PFSK-1 (cell line): Measurements from ENCODE around the gene SLC44A3.

Experiments
- FOXP2 ChIP-seq: optimal IDR thresholded peaks from 2 replicates; pipeline ENCODE3; 2011; ENCODE audit warnings: borderline replicate concordance, control low read depth, inconsistent platforms; ENCODE audit not compliant: insufficient read depth; ENCODE audit errors: extremely low read length, extremely low read depth
- POLR2AphosphoS5 ChIP-seq: IDR thresholded peaks from 2 replicates; pipeline ENCODE4 v1.6.1; 2012; ENCODE audit warnings: low read depth, mild to moderate bottlenecking, control low read depth, low read length, moderate library complexity
- SIN3A ChIP-seq: IDR thresholded peaks from 2 replicates; pipeline ENCODE4 v1.6.1; 2012; ENCODE audit warnings: mild to moderate bottlenecking, low read length, moderate library complexity, borderline replicate concordance; ENCODE audit not compliant: insufficient read depth
- TAF1 ChIP-seq: IDR thresholded peaks from 2 replicates; pipeline ENCODE4 v1.6.1; 2012; ENCODE audit warnings: low read length, control low read depth, borderline replicate concordance; ENCODE audit not compliant: insufficient read depth
- TF ChIP-seq, protein P1 (sequence below), 2 experiments: IDR thresholded peaks; 2 replicates each; pipeline versions ENCODE4 v1.6.1 to v1.8.0; 2011 to 2012; ENCODE audit warnings: low read depth in 2 of 2, low read length in 2 of 2, control low read depth in 1 of 2, inconsistent platforms in 1 of 2, mild to moderate bottlenecking in 1 of 2, moderate library complexity in 1 of 2; ENCODE audit not compliant: insufficient read depth in 1 of 2

SLC44A3 gene

GRCh38 chr1:94776474-94776873 lies 43.7 kb upstream of the SLC44A3 start:
- TF ChIP-seq POLR2AphosphoS5, result no peak
- TF ChIP-seq, protein P1, sequence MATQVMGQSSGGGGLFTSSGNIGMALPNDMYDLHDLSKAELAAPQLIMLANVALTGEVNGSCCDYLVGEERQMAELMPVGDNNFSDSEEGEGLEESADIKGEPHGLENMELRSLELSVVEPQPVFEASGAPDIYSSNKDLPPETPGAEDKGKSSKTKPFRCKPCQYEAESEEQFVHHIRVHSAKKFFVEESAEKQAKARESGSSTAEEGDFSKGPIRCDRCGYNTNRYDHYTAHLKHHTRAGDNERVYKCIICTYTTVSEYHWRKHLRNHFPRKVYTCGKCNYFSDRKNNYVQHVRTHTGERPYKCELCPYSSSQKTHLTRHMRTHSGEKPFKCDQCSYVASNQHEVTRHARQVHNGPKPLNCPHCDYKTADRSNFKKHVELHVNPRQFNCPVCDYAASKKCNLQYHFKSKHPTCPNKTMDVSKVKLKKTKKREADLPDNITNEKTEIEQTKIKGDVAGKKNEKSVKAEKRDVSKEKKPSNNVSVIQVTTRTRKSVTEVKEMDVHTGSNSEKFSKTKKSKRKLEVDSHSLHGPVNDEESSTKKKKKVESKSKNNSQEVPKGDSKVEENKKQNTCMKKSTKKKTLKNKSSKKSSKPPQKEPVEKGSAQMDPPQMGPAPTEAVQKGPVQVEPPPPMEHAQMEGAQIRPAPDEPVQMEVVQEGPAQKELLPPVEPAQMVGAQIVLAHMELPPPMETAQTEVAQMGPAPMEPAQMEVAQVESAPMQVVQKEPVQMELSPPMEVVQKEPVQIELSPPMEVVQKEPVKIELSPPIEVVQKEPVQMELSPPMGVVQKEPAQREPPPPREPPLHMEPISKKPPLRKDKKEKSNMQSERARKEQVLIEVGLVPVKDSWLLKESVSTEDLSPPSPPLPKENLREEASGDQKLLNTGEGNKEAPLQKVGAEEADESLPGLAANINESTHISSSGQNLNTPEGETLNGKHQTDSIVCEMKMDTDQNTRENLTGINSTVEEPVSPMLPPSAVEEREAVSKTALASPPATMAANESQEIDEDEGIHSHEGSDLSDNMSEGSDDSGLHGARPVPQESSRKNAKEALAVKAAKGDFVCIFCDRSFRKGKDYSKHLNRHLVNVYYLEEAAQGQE (IDR thresholded peaks at IDR 0.05; ENCODE audit: insufficient read depth in 1 of 2, low read depth in 2 of 2, low read length in 2 of 2), result no peak
- no peak for TF ChIP-seq TAF1
- no peak for TF ChIP-seq FOXP2
- TF ChIP-seq SIN3A, result no peak

GRCh38 chr1:94777281-94777680 lies 42.9 kb upstream of the SLC44A3 start:
- TF ChIP-seq FOXP2 (no peak), TAF1 (no peak), SIN3A (no peak), POLR2AphosphoS5 (no peak)
- TF ChIP-seq, protein P1 (IDR thresholded peaks at IDR 0.05; ENCODE audit: insufficient read depth in 1 of 2, low read depth in 2 of 2, low read length in 2 of 2), result no peak

DNA sequence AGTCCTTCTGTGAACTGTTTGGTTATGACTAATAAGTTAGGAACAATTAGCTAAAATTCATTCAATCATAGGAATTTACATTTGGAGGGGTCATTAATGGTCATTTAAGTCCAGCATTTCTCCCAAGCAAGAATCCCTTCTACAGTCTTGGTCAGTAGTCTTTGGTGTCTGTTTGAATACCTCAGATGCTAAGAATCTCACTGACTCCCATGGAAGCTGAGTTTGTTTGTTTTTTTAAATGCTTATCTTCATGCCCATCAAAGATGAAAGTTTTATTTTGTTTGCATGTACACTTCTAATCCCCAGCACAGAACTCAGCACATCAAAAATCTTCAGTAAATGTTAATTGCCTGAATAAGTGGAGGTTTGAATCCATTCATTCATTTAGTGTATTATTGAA lies 41.3 kb upstream of the SLC44A3 start:
- no peak for TF ChIP-seq SIN3A
- TF ChIP-seq, protein P1 (IDR thresholded peaks at IDR 0.05; ENCODE audit: insufficient read depth in 1 of 2, low read depth in 2 of 2, low read length in 2 of 2), result no peak
- no peak for TF ChIP-seq TAF1
- no peak for TF ChIP-seq FOXP2
- no peak for TF ChIP-seq POLR2AphosphoS5

- no peak for TF ChIP-seq SIN3A
These were observed 36.6 kb upstream of the SLC44A3 start for GRCh38 chr1:94783342-94784189.

- no peak for TF ChIP-seq SIN3A
- no peak for TF ChIP-seq POLR2AphosphoS5
- no peak for TF ChIP-seq TAF1
- TF ChIP-seq, protein P1 (IDR thresholded peaks at IDR 0.05; ENCODE audit: insufficient read depth in 1 of 2, low read depth in 2 of 2, low read length in 2 of 2), result no peak
- no peak for TF ChIP-seq FOXP2
These were observed 36.0 kb upstream of the SLC44A3 start for GRCh38 chr1:94784190-94784515.
